HG03039 (cell line): ENCODE results near the gene ZNF285.
"Not testable (repeated sequence)": the region's sequence is repeated elsewhere in the genome, so short reads cannot be mapped to it uniquely, and the experiment has no call there.

Experiments
- ATAC-seq: cut with Tn5 transposase; IDR thresholded peaks from one replicate; pipeline ENCODE4 v1.9.1; 2021; ENCODE audit warnings: mild to moderate bottlenecking, moderate library complexity; ENCODE audit not compliant: unreplicated experiment

Gene ZNF285

GRCh38 chr19:44401139-44402115 is at the start of gene ZNF285:
TSS of gene ZNF285 (minus strand) at chr19:44401608. CDS start at chr19:44397213, 4,395 bp downstream.
- no peak for ATAC-seq

GRCh38 chr19:44447916-44448674 is 46.7 kb upstream of the ZNF285 start, which contains the start of gene ZNF229:
TSS of gene ZNF229 (minus strand) at chr19:44448472. CDS start at chr19:44442847, 5,625 bp downstream.
- ATAC-seq = no peak

- no peak for ATAC-seq
These were observed 37.0 kb upstream of the ZNF285 start for GRCh38 chr19:44438441-44438840.

- no peak for ATAC-seq
These were observed 34.0 kb upstream of the ZNF285 start for GRCh38 chr19:44435441-44435840.

- no peak for ATAC-seq
These were observed 29.5 kb upstream of the ZNF285 start for GRCh38 chr19:44430956-44431355.

GRCh38 chr19:44415553-44415952 is 14.1 kb upstream of the ZNF285 start:
- ATAC-seq = not testable (repeated sequence)

- ATAC-seq = not testable (repeated sequence)
These were observed 12.1 kb downstream of the ZNF285 start for GRCh38 chr19:44389268-44389667.

- ATAC-seq = no peak
These were observed 26.6 kb downstream of the ZNF285 start for GRCh38 chr19:44374789-44375188.

GRCh38 chr19:44371815-44372480 is 29.5 kb downstream of the ZNF285 start:
- no peak for ATAC-seq

- ATAC-seq = no peak
These were observed 34.4 kb downstream of the ZNF285 start for GRCh38 chr19:44367024-44367423.

GRCh38 chr19:44356383-44357111 is 44.9 kb downstream of the ZNF285 start, which contains the start of gene ZNF112:
TSS of gene ZNF112 (minus strand) at chr19:44356680. CDS start at chr19:44340539, 16,141 bp downstream.
- no peak for ATAC-seq

GRCh38 chr19:44346556-44346955 is 54.9 kb downstream of the ZNF285 start:
- no peak for ATAC-seq

GRCh38 chr19:44345959-44346358 is 55.4 kb downstream of the ZNF285 start:
- ATAC-seq = no peak

- no peak for ATAC-seq
These were observed 57.2 kb downstream of the ZNF285 start for GRCh38 chr19:44344255-44344654.

GRCh38 chr19:44341794-44342193 is 59.6 kb downstream of the ZNF285 start:
- ATAC-seq = no peak

- not testable (repeated sequence) for ATAC-seq
These were observed 66.8 kb downstream of the ZNF285 start for GRCh38 chr19:44334639-44335038.
